Fibroblast of lung (primary cell): ENCODE data around the gene PCSK1.

Experiments
- CTCF ChIP-seq, 2 donors: IDR thresholded peaks in 1 of 2; conservative IDR thresholded peaks in 1 of 2; 1 replicate in 1 of 2; 2 replicates in 1 of 2; pipeline ENCODE4 v1.5.1; 2011 to 2012; ENCODE audit warnings: low read length in 2 of 2, control low read depth in 1 of 2, inconsistent platforms in 1 of 2, low read depth in 1 of 2, mild to moderate bottlenecking in 1 of 2
- EZH2 ChIP-seq: IDR thresholded peaks from 2 replicates; pipeline ENCODE4 v1.5.1; 2012; ENCODE audit warnings: low read length, control low read depth, mild to moderate bottlenecking; ENCODE audit errors: missing control alignments

GRCh38 chr5:96447949-96448348 lies 14.9 kb upstream of the PCSK1 start:
- TF ChIP-seq CTCF (conservative IDR thresholded peaks at IDR 0.05 in 1 of 2, IDR thresholded peaks at IDR 0.05 in 1 of 2; ENCODE audit: low read depth in 1 of 2, low read length in 2 of 2) = no peak
- TF ChIP-seq EZH2 = no peak
